ENCODE data around the gene OR8G5. TPM values are rescaled to one million over a fixed set of nuclear protein-coding genes. Genes with fewer than 3 reads are reported as not detected.

The OR8G5 gene
- total RNA-seq, 1 donor from 2014 or later = not detected

- peaks cover 11% of the 10 kb centered on the region for H3K27me3 Mint-ChIP-seq (ENCODE audit: low read depth, unreplicated experiment)
- Histone ChIP-seq H3K79me2 (ENCODE audit: insufficient read depth, low read length) (no peaks in the 10 kb centered on the region), H4K20me1 (ENCODE audit: insufficient read depth, low read length) (no peaks in the 10 kb centered on the region), H3K9me3 (ENCODE audit: insufficient read depth, low read depth, low read length) (peaks cover 4% of the 10 kb centered on the region), H2AFZ (ENCODE audit: low read depth, low read length) (no peak overlapping the region), H3K27ac (ENCODE audit: low read depth, low read length) (no peak overlapping the region), H3K4me3 (ENCODE audit: insufficient read depth, low read depth, low read length) (no peak overlapping the region), H3K4me2 (ENCODE audit: low read length) (no peak overlapping the region), H3K36me3 (ENCODE audit: insufficient read depth, low read length) (no peaks in the 10 kb centered on the region), H3K9ac (ENCODE audit: low read length) (no peak overlapping the region), H3K27me3 (ENCODE audit: insufficient read depth, low read length) (no peaks in the 10 kb centered on the region), H3K4me1 (ENCODE audit: insufficient read depth, low read length) (no peaks in the 10 kb centered on the region)
- TF ChIP-seq, protein P1, sequence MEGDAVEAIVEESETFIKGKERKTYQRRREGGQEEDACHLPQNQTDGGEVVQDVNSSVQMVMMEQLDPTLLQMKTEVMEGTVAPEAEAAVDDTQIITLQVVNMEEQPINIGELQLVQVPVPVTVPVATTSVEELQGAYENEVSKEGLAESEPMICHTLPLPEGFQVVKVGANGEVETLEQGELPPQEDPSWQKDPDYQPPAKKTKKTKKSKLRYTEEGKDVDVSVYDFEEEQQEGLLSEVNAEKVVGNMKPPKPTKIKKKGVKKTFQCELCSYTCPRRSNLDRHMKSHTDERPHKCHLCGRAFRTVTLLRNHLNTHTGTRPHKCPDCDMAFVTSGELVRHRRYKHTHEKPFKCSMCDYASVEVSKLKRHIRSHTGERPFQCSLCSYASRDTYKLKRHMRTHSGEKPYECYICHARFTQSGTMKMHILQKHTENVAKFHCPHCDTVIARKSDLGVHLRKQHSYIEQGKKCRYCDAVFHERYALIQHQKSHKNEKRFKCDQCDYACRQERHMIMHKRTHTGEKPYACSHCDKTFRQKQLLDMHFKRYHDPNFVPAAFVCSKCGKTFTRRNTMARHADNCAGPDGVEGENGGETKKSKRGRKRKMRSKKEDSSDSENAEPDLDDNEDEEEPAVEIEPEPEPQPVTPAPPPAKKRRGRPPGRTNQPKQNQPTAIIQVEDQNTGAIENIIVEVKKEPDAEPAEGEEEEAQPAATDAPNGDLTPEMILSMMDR (IDR thresholded peaks at IDR 0.05; ENCODE audit: insufficient read depth, low read depth, low read length) = no peak
- no peak for TF ChIP-seq EZH2 (IDR thresholded peaks at IDR 0.05; ENCODE audit: insufficient read depth, low read length)
- DNase-seq (ENCODE audit: low read depth) (no peak), FAIRE-seq (no peak)
- H3K9me3 Mint-ChIP-seq (ENCODE audit: unreplicated experiment) = no peaks in the 10 kb centered on the region
- no peaks in the 10 kb centered on the region for H3K36me3 Mint-ChIP-seq (ENCODE audit: low read depth, unreplicated experiment)
- H3K4me1 Mint-ChIP-seq (ENCODE audit: low read depth, unreplicated experiment) = no peaks in the 10 kb centered on the region
- H3K4me3 Mint-ChIP-seq (ENCODE audit: unreplicated experiment) = no peak overlapping the region
- H3K27ac Mint-ChIP-seq (ENCODE audit: unreplicated experiment) = no peak overlapping the region
Observed at GRCh38 chr11:124210421-124210820, 45.8 kb upstream of the OR8G5 start.

- Histone ChIP-seq H3K27me3 (ENCODE audit: insufficient read depth, low read length) (no peaks in the 10 kb centered on the region), H4K20me1 (ENCODE audit: insufficient read depth, low read length) (no peaks in the 10 kb centered on the region), H3K27ac (ENCODE audit: low read depth, low read length) (no peak overlapping the region), H3K9me3 (ENCODE audit: insufficient read depth, low read depth, low read length) (peaks cover 4% of the 10 kb centered on the region), H3K36me3 (ENCODE audit: insufficient read depth, low read length) (no peaks in the 10 kb centered on the region), H3K9ac (ENCODE audit: low read length) (no peak overlapping the region), H3K4me2 (ENCODE audit: low read length) (no peak overlapping the region), H3K79me2 (ENCODE audit: insufficient read depth, low read length) (no peaks in the 10 kb centered on the region), H3K4me3 (ENCODE audit: insufficient read depth, low read depth, low read length) (no peak overlapping the region), H2AFZ (ENCODE audit: low read depth, low read length) (no peak overlapping the region), H3K4me1 (ENCODE audit: insufficient read depth, low read length) (no peaks in the 10 kb centered on the region)
- Mint-ChIP-seq H3K36me3 (ENCODE audit: low read depth, unreplicated experiment) (no peaks in the 10 kb centered on the region), H3K27me3 (ENCODE audit: low read depth, unreplicated experiment) (peaks cover 12% of the 10 kb centered on the region), H3K4me1 (ENCODE audit: low read depth, unreplicated experiment) (no peaks in the 10 kb centered on the region), H3K9me3 (ENCODE audit: unreplicated experiment) (no peaks in the 10 kb centered on the region), H3K4me3 (ENCODE audit: unreplicated experiment) (no peak overlapping the region), H3K27ac (ENCODE audit: unreplicated experiment) (no peak overlapping the region)
- DNase-seq (ENCODE audit: low read depth) = no peak
- no peak for FAIRE-seq
- TF ChIP-seq, protein P1 (IDR thresholded peaks at IDR 0.05; ENCODE audit: insufficient read depth, low read depth, low read length) = no peak
- TF ChIP-seq EZH2 (IDR thresholded peaks at IDR 0.05; ENCODE audit: insufficient read depth, low read length) = no peak
Observed at GRCh38 chr11:124211321-124211720, 44.9 kb upstream of the OR8G5 start.

DNA sequence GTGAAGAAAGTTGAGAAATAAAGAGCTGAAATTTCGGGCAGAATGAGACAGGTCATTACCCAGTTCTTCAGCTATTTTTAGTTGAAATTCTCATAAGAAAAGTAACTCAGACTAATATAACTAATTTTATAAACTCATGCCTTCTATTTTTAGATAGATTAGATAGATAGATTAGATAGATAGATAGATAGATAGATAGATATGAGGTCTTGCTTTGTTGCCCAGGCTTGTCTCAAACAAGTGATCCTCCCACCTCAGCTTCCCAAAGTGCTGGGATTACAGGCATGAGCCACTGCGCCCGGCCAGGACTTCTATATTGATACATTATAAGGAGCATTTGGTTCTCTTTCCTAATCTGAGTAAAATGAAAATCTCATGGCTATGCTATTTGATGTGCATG, 42.1 kb upstream of the OR8G5 start:
- H3K9me3 Mint-ChIP-seq (ENCODE audit: unreplicated experiment) = no peaks in the 10 kb centered on the region
- H3K27ac Mint-ChIP-seq (ENCODE audit: unreplicated experiment) = no peak overlapping the region
- Histone ChIP-seq H3K9me3 (ENCODE audit: insufficient read depth, low read depth, low read length) (peaks cover 4% of the 10 kb centered on the region), H3K9ac (ENCODE audit: low read length) (no peak overlapping the region), H4K20me1 (ENCODE audit: insufficient read depth, low read length) (no peaks in the 10 kb centered on the region), H3K36me3 (ENCODE audit: insufficient read depth, low read length) (no peaks in the 10 kb centered on the region), H3K4me3 (ENCODE audit: insufficient read depth, low read depth, low read length) (no peak overlapping the region), H3K4me2 (ENCODE audit: low read length) (no peak overlapping the region), H2AFZ (ENCODE audit: low read depth, low read length) (no peak overlapping the region), H3K27me3 (ENCODE audit: insufficient read depth, low read length) (no peaks in the 10 kb centered on the region), H3K27ac (ENCODE audit: low read depth, low read length) (no peak overlapping the region), H3K4me1 (ENCODE audit: insufficient read depth, low read length) (no peaks in the 10 kb centered on the region), H3K79me2 (ENCODE audit: insufficient read depth, low read length) (no peaks in the 10 kb centered on the region)
- no peaks in the 10 kb centered on the region for H3K36me3 Mint-ChIP-seq (ENCODE audit: low read depth, unreplicated experiment)
- no peak overlapping the region for H3K4me3 Mint-ChIP-seq (ENCODE audit: unreplicated experiment)
- TF ChIP-seq, protein P1 (IDR thresholded peaks at IDR 0.05; ENCODE audit: insufficient read depth, low read depth, low read length) = no peak
- FAIRE-seq = no peak
- peaks cover 12% of the 10 kb centered on the region for H3K27me3 Mint-ChIP-seq (ENCODE audit: low read depth, unreplicated experiment)
- no peaks in the 10 kb centered on the region for H3K4me1 Mint-ChIP-seq (ENCODE audit: low read depth, unreplicated experiment)
- no peak for DNase-seq (ENCODE audit: low read depth)
